ENCODE measurements around the gene OR2T34. TPM values are rescaled to one million over a fixed set of nuclear protein-coding genes. Genes with fewer than 3 reads are reported as not detected.
"Not testable (repeated sequence)": the region's sequence is repeated elsewhere in the genome, so short reads cannot be mapped to it uniquely, and the experiment has no call there.

The OR2T34 gene, protein sequence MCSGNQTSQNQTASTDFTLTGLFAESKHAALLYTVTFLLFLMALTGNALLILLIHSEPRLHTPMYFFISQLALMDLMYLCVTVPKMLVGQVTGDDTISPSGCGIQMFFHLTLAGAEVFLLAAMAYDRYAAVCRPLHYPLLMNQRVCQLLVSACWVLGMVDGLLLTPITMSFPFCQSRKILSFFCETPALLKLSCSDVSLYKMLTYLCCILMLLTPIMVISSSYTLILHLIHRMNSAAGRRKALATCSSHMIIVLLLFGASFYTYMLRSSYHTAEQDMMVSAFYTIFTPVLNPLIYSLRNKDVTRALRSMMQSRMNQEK
- total RNA-seq = not detected in 2 replicates
- long read RNA-seq = 0 reads

DNA sequence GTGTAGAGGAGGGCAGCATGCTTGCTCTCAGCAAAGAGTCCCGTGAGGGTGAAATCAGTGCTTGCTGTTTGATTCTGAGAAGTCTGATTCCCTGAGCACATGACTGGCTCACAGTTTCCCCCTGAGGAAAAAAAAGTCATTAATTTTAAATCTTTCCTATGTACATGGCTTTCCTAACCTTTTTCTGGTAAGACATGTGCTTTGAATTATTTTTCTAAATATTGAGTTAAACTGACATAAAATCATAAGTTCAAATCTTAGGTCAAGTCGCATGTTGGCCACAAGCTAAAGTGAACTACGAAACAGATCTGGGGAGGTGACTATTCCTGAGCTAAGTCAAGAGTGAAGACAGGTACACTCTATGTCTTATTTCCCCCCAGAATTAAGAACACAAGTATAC is at the start of gene OR2T34:
TSS of gene OR2T34 (minus strand) at position 101 of the 400 bp plus-strand sequence. CDS start at position 101, 0 bp downstream.
- not testable (repeated sequence) for H3K27me3 Mint-ChIP-seq; H3K36me3 Mint-ChIP-seq (ENCODE audit: insufficient read depth); DNase-seq (ENCODE audit: low spot score, unreplicated experiment); H3K27ac Mint-ChIP-seq; H3K4me3 Mint-ChIP-seq (ENCODE audit: low read depth); H3K4me1 Mint-ChIP-seq (ENCODE audit: low read depth)
- peaks cover 36% of the 10 kb centered on the region for H3K9me3 Mint-ChIP-seq (ENCODE audit: low read depth)

DNA sequence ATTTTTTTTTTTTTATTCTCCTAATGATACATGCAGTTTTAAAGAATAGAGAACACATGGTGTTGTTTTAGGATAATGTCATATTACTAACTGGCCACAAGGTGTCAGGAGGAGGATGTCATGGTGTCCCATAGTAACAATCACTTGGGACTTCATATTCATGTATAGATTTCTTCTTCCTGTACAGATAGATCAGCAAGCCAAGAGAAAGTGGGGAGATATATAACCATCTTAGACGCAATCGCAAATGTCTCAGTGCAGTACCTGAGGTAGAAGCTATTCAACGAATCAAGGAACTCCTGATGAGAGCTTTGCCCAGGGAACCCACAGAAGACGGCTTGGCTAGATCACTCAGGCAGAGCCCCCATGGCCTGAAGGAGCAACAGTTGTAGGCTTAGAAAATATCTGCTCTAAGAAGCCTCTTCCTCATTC is 48.0 kb upstream of the OR2T34 start:
- no peak overlapping the region for H3K4me3 Mint-ChIP-seq (ENCODE audit: low read depth)
- H3K27me3 Mint-ChIP-seq = no peaks in the 10 kb centered on the region
- no peak for DNase-seq (ENCODE audit: low spot score, unreplicated experiment)
- TF ChIP-seq, protein P1, sequence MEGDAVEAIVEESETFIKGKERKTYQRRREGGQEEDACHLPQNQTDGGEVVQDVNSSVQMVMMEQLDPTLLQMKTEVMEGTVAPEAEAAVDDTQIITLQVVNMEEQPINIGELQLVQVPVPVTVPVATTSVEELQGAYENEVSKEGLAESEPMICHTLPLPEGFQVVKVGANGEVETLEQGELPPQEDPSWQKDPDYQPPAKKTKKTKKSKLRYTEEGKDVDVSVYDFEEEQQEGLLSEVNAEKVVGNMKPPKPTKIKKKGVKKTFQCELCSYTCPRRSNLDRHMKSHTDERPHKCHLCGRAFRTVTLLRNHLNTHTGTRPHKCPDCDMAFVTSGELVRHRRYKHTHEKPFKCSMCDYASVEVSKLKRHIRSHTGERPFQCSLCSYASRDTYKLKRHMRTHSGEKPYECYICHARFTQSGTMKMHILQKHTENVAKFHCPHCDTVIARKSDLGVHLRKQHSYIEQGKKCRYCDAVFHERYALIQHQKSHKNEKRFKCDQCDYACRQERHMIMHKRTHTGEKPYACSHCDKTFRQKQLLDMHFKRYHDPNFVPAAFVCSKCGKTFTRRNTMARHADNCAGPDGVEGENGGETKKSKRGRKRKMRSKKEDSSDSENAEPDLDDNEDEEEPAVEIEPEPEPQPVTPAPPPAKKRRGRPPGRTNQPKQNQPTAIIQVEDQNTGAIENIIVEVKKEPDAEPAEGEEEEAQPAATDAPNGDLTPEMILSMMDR (IDR thresholded peaks at IDR 0.05; ENCODE audit: unreplicated experiment) = no peak
- H3K4me1 Mint-ChIP-seq (ENCODE audit: low read depth) = no peaks in the 10 kb centered on the region
- no peaks in the 10 kb centered on the region for H3K36me3 Mint-ChIP-seq (ENCODE audit: insufficient read depth)
- peaks cover 37% of the 10 kb centered on the region for H3K9me3 Mint-ChIP-seq (ENCODE audit: low read depth)
- no peak overlapping the region for H3K27ac Mint-ChIP-seq

DNA sequence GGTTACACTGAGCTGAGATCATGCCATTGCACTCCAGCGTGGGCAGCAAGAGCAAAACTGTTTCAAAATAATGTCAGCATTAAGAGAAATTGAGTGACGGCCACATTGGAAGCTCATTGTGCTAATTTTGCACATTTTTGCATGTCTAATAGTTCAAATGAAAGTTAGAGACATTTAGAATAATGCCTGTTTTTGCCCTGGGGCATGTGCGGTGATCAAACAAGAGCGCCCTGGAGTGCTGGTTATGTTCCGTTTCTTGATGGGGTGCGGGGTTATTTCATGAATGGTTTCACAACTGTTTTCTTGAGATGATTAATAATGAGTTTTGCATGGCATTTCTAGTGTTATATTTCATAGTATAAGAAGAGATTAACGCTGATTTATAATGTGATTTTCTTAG is 47.2 kb upstream of the OR2T34 start:
- Mint-ChIP-seq H3K4me3 (ENCODE audit: low read depth) (no peak overlapping the region), H3K4me1 (ENCODE audit: low read depth) (no peaks in the 10 kb centered on the region), H3K27me3 (no peaks in the 10 kb centered on the region), H3K9me3 (ENCODE audit: low read depth) (peaks cover 40% of the 10 kb centered on the region), H3K27ac (no peak overlapping the region), H3K36me3 (ENCODE audit: insufficient read depth) (no peaks in the 10 kb centered on the region)
- DNase-seq (ENCODE audit: low spot score, unreplicated experiment) = no peak
- TF ChIP-seq, protein P1 (IDR thresholded peaks at IDR 0.05; ENCODE audit: unreplicated experiment) = no peak

DNA sequence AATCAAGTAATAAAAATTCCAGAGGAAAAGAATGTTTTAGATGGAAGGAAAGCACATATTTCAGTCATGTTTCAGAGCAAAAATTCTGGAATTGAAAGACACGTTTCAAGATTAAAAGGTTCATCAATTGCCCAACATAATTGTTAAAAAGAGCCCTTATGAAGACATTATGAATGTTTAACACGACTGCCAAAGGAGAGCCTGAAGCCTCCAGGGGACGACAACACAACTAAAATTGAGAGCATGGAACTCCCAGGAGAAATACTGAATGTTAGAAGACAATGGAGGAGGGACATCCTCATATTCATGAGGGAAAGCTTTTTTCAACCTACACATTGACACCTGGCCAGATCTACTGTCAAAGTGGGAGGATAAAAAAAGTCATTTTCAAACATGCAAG is 44.3 kb upstream of the OR2T34 start:
- Mint-ChIP-seq H3K27me3 (no peaks in the 10 kb centered on the region), H3K27ac (no peak overlapping the region), H3K36me3 (ENCODE audit: insufficient read depth) (peaks cover 1% of the 10 kb centered on the region), H3K9me3 (ENCODE audit: low read depth) (peaks cover 68% of the 10 kb centered on the region), H3K4me3 (ENCODE audit: low read depth) (no peak overlapping the region), H3K4me1 (ENCODE audit: low read depth) (no peaks in the 10 kb centered on the region)
- TF ChIP-seq, protein P1 (IDR thresholded peaks at IDR 0.05; ENCODE audit: unreplicated experiment) = no peak
- DNase-seq (ENCODE audit: low spot score, unreplicated experiment) = no peak

DNA sequence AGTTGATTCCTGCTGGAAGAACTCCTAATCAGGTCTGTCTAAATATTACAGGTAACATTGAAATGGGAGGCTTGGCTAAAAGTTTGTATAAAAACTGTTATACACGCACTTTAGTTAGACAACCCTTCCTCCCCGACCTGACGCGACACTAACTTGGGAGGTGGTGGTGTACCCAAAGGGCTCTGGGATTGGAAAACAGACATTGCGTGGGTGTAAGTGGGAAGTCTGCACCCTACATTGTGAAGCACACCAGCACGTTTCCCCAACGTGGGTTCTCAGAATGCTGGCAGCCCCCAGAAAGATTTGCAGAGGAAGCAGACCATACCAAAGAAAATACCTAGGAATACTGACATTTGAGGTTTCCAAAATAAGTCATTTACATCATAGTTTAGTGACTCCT is 43.6 kb upstream of the OR2T34 start:
- H3K9me3 Mint-ChIP-seq (ENCODE audit: low read depth) = peaks cover 74% of the 10 kb centered on the region
- H3K4me1 Mint-ChIP-seq (ENCODE audit: low read depth) = no peaks in the 10 kb centered on the region
- no peaks in the 10 kb centered on the region for H3K27me3 Mint-ChIP-seq
- DNase-seq (ENCODE audit: low spot score, unreplicated experiment) = no peak
- peaks cover 1% of the 10 kb centered on the region for H3K36me3 Mint-ChIP-seq (ENCODE audit: insufficient read depth)
- H3K4me3 Mint-ChIP-seq (ENCODE audit: low read depth) = no peak overlapping the region
- TF ChIP-seq, protein P1 (IDR thresholded peaks at IDR 0.05; ENCODE audit: unreplicated experiment) = no peak
- no peak overlapping the region for H3K27ac Mint-ChIP-seq

DNA sequence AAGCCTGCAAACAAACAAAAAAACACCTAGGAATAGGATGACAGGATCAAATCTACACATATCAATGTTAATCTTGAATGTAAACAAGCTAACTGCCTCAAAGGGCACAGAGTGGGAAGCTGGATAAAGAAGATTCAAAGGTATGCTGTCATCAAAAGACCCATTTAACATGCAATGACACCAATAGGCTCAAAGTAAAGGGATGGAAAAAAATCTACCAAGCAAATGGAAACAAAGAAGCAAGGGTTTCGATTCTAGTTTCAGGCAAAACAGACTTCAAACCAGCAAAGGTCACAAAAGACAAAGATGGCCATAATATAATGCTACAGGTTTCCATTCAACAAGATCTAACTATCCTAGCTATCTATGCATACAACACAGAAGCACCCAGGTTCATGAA is 39.2 kb upstream of the OR2T34 start:
- Mint-ChIP-seq H3K36me3 (ENCODE audit: insufficient read depth) (peaks cover 1% of the 10 kb centered on the region), H3K4me3 (ENCODE audit: low read depth) (no peak overlapping the region), H3K27me3 (no peaks in the 10 kb centered on the region), H3K9me3 (ENCODE audit: low read depth) (peaks cover 68% of the 10 kb centered on the region), H3K27ac (no peak overlapping the region), H3K4me1 (ENCODE audit: low read depth) (no peaks in the 10 kb centered on the region)
- no peak for DNase-seq (ENCODE audit: low spot score, unreplicated experiment)
- TF ChIP-seq, protein P1 (IDR thresholded peaks at IDR 0.05; ENCODE audit: unreplicated experiment) = no peak

Data from progenitor cell of endocrine pancreas (in vitro differentiated cells).